MM.1S (cell line): ENCODE data around the gene HS6ST1.
"Not testable (repeated sequence)": the region's sequence is repeated elsewhere in the genome, so short reads cannot be mapped to it uniquely, and the experiment has no call there.

Experiments used
- DNase-seq: peaks from one replicate; pipeline ENCODE4 v3.0.0-alpha.2; 2015
- H2AFZ ChIP-seq: fragments of 300-600 bp; sonication (generic); 2 replicates; pipeline ENCODE4 v1.6.0; 2016; ENCODE audit warnings: antibody characterized with exemption, low read length
- H3F3A ChIP-seq: fragments of 300-600 bp; sonication (generic); 2 replicates; pipeline ENCODE4 v1.6.1; 2016; ENCODE audit warnings: mild to moderate bottlenecking, antibody characterized with exemption, low read length, moderate library complexity, mixed read lengths; ENCODE audit not compliant: insufficient read depth
- H3K27ac ChIP-seq: fragments of 300-600 bp; sonication (generic); 2 replicates; pipeline ENCODE4 v1.5.1; 2016; ENCODE audit warnings: mild to moderate bottlenecking, low read length
- H3K27me3 ChIP-seq: fragments of 300-600 bp; sonication (generic); replicated peaks from 2 replicates; pipeline ENCODE4 v1.6.0; 2016; ENCODE audit warnings: low read length; ENCODE audit not compliant: insufficient read depth
- H3K36me3 ChIP-seq: fragments of 300-600 bp; sonication (generic); replicated peaks from 2 replicates; pipeline ENCODE4 v1.6.1; 2016; ENCODE audit warnings: mild to moderate bottlenecking, low read length, mixed read lengths; ENCODE audit not compliant: insufficient read depth
- H3K4me1 ChIP-seq: fragments of 300-600 bp; sonication (generic); 2 replicates; pipeline ENCODE4 v1.6.1; 2016; ENCODE audit warnings: low read length, mixed read lengths
- H3K4me2 ChIP-seq: fragments of 300-600 bp; sonication (generic); 2 replicates; pipeline ENCODE4 v1.6.0; 2016; ENCODE audit warnings: low read depth, low read length
- H3K4me3 ChIP-seq: fragments of 300-600 bp; sonication (generic); 2 replicates; pipeline ENCODE4 v1.5.1; 2016; ENCODE audit warnings: low read length, mixed read lengths
- H3K79me2 ChIP-seq: fragments of 300-600 bp; sonication (generic); 2 replicates; pipeline ENCODE4 v1.6.1; 2016; ENCODE audit warnings: mixed run types, low read length, mixed read lengths
- H3K9ac ChIP-seq: fragments of 300-600 bp; sonication (generic); 2 replicates; pipeline ENCODE4 v1.6.1; 2016; ENCODE audit warnings: low read length, mixed read lengths
- H3K9me2 ChIP-seq: fragments of 300-600 bp; sonication (generic); replicated peaks from 2 replicates; pipeline ENCODE4 v1.6.1; 2016; ENCODE audit warnings: mild to moderate bottlenecking, low read length, mixed read lengths; ENCODE audit not compliant: insufficient read depth
- H3K9me3 ChIP-seq: fragments of 300-600 bp; sonication (generic); replicated peaks from 2 replicates; pipeline ENCODE4 v1.6.1; 2016; ENCODE audit warnings: mild to moderate bottlenecking, low read length, mixed read lengths; ENCODE audit not compliant: insufficient read depth
- H4K20me1 ChIP-seq: fragments of 300-600 bp; sonication (generic); 2 replicates; pipeline ENCODE4 v1.6.1; 2016; ENCODE audit warnings: mild to moderate bottlenecking, low read length, moderate library complexity, mixed read lengths; ENCODE audit not compliant: insufficient read depth
- EZH2 ChIP-seq: fragments of 300-600 bp; sonication (generic); optimal IDR thresholded peaks from 2 replicates; pipeline ENCODE3; 2017; ENCODE audit warnings: low read depth, mild to moderate bottlenecking, antibody characterized with exemption, low read length, mixed read lengths
- EZH2phosphoT487 ChIP-seq: fragments of 300-600 bp; sonication (generic); IDR thresholded peaks from 2 replicates; pipeline ENCODE4 v1.6.1; 2018; ENCODE audit warnings: antibody characterized with exemption, low read length
- TF ChIP-seq, protein P1 (sequence below): fragments of 300-600 bp; sonication (generic); IDR thresholded peaks from 2 replicates; pipeline ENCODE4 v1.5.1; 2016; ENCODE audit warnings: antibody characterized with exemption, low read length, mixed read lengths

The HS6ST1 gene

GRCh38 chr2:128269063-128269989 lies 49.3 kb downstream of the HS6ST1 start:
- H3K27me3 ChIP-seq, result no peaks in the 10 kb centered on the region
- no peaks in the 10 kb centered on the region for H3K9me2 ChIP-seq
- H4K20me1 ChIP-seq, result no peaks in the 10 kb centered on the region
- no peaks in the 10 kb centered on the region for H3K4me1 ChIP-seq
- no peak overlapping the region for H3K4me3 ChIP-seq
- no peak overlapping the region for H3K9ac ChIP-seq
- no peak for DNase-seq
- no peaks in the 10 kb centered on the region for H3K9me3 ChIP-seq
- TF ChIP-seq EZH2phosphoT487 (no peak), EZH2 (no peak)
- TF ChIP-seq, protein P1, sequence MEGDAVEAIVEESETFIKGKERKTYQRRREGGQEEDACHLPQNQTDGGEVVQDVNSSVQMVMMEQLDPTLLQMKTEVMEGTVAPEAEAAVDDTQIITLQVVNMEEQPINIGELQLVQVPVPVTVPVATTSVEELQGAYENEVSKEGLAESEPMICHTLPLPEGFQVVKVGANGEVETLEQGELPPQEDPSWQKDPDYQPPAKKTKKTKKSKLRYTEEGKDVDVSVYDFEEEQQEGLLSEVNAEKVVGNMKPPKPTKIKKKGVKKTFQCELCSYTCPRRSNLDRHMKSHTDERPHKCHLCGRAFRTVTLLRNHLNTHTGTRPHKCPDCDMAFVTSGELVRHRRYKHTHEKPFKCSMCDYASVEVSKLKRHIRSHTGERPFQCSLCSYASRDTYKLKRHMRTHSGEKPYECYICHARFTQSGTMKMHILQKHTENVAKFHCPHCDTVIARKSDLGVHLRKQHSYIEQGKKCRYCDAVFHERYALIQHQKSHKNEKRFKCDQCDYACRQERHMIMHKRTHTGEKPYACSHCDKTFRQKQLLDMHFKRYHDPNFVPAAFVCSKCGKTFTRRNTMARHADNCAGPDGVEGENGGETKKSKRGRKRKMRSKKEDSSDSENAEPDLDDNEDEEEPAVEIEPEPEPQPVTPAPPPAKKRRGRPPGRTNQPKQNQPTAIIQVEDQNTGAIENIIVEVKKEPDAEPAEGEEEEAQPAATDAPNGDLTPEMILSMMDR, result no peak
- H3K4me2 ChIP-seq, result no peak overlapping the region
- H3K79me2 ChIP-seq, result peaks cover 21% of the 10 kb centered on the region; the same call in 1 of the 2 replicates
- H2AFZ ChIP-seq, result no peak overlapping the region
- no peaks in the 10 kb centered on the region for H3F3A ChIP-seq
- no peaks in the 10 kb centered on the region for H3K36me3 ChIP-seq
- H3K27ac ChIP-seq, result no peak overlapping the region

DNA sequence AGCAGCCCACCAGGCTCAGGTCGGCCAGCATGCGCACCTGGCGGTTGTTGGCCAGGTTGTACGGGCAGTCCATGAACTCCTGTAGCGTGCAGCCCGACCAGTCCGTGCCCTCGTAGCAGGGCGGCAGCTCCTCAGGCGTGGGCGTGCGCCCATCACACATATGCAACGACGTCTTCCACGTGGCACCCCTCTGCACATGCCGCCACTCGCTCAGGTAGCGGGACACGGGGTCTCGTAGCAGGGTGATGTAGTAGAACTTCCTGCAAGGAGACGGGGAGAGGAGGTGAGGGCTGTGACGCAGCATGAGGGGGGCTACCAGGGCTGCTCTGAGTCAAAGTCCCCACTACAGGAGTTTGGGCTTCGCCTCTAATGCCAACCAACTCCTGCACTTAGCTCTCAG lies 50.1 kb downstream of the HS6ST1 start:
- H3K27me3 ChIP-seq, H3K4me1 ChIP-seq, H3K4me2 ChIP-seq, H3K36me3 ChIP-seq, H3K9me3 ChIP-seq, H4K20me1 ChIP-seq, H3K9ac ChIP-seq, H2AFZ ChIP-seq, DNase-seq, H3K4me3 ChIP-seq, H3K9me2 ChIP-seq, H3F3A ChIP-seq, H3K27ac ChIP-seq: not testable (repeated sequence)
- H3K79me2 ChIP-seq, result peaks cover 16% of the 10 kb centered on the region; the same call in 1 of the 2 replicates

DNA sequence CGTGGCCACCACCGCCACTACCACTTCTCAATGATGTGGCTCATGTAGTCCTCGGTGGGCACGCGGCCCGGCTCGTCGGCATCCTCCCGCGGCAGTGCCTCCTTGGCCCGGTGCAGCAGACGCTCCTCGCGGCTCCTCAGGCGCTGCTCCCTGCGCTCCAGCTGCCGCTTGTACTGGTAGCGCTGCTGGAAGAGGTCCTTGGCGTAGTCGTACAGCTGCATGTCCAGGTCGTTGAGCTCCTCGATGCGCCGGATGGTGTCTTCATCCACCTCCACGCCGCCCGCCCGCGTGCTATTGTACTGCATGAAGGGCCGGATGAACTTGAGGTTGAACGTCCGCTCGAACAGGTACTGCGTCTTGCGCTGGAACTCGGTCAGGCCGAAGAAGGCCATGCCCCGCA lies 50.5 kb downstream of the HS6ST1 start:
- not testable (repeated sequence) for H3K4me3 ChIP-seq, H3K9ac ChIP-seq, H3K9me2 ChIP-seq, H3K27ac ChIP-seq, H4K20me1 ChIP-seq, H3K4me2 ChIP-seq, H2AFZ ChIP-seq, H3K36me3 ChIP-seq, H3K27me3 ChIP-seq, DNase-seq, H3K4me1 ChIP-seq, H3F3A ChIP-seq, H3K9me3 ChIP-seq
- H3K79me2 ChIP-seq, result peaks cover 11% of the 10 kb centered on the region; the same call in 1 of the 2 replicates

DNA sequence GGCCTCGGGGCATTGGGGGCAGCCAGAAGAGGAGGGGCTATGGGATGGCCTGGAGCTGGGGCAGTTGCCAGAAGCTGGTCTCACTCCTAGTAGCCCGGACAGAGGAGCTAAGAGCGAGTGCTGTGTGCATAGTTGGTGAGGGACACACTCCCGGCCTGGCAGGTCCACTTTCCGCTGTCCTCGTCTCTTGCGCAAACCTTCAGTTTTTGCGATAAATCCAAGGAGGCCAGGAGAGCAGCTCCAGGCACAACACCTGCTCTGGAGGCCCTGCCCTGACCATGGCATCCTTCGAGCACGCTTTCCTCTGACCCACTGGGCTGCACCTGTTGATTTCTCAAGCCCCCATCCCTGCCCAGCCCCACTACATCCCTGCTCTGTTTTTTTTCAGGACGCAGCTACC lies 51.0 kb downstream of the HS6ST1 start:
- H3K4me1 ChIP-seq, H3K4me3 ChIP-seq: not testable (repeated sequence)

DNA sequence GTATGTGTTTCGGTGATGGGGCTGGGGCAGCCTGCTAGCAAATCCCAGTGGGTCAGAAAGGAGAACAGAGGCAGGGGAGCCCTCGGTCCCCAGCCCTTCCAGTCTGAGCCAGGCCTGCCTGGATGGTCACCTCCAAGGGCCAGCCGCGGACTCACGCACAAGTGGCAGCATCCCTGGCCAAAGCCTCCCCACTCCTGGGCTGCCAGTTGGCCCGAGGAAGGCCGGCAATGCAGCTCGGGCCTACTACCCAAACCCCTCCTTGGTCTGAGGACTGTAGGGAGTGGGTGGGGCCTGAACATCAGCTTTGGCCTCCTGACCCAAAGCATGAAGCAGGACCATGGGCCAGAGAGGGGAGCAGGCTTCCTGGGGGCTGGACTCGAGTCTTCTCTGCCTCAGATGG lies 51.5 kb downstream of the HS6ST1 start:
- H3K27ac ChIP-seq, H3K9ac ChIP-seq, H2AFZ ChIP-seq, H3K4me3 ChIP-seq, H3K4me1 ChIP-seq, H3K79me2 ChIP-seq, H3K36me3 ChIP-seq, H3F3A ChIP-seq, H3K27me3 ChIP-seq, H3K4me2 ChIP-seq, H3K9me3 ChIP-seq, DNase-seq, H3K9me2 ChIP-seq, H4K20me1 ChIP-seq: not testable (repeated sequence)

More for the DNA sequence above, 51.0 kb downstream of the HS6ST1 start:
- H3K36me3 ChIP-seq, H3K27me3 ChIP-seq, H3K9ac ChIP-seq, DNase-seq, H3K79me2 ChIP-seq, H3F3A ChIP-seq, H4K20me1 ChIP-seq, H3K9me3 ChIP-seq, H3K9me2 ChIP-seq, H2AFZ ChIP-seq, H3K4me2 ChIP-seq, H3K27ac ChIP-seq: not testable (repeated sequence)

- DNase-seq, H3K27ac ChIP-seq, H3F3A ChIP-seq, H3K36me3 ChIP-seq, H3K4me2 ChIP-seq, H4K20me1 ChIP-seq, H3K4me3 ChIP-seq, H3K9me2 ChIP-seq, H3K9me3 ChIP-seq, H3K9ac ChIP-seq, H3K4me1 ChIP-seq, H3K27me3 ChIP-seq, H2AFZ ChIP-seq, H3K79me2 ChIP-seq: not testable (repeated sequence)
These were observed 52.2 kb downstream of the HS6ST1 start for GRCh38 chr2:128266463-128266862.

- not testable (repeated sequence) for H4K20me1 ChIP-seq
These were observed 53.1 kb downstream of the HS6ST1 start for GRCh38 chr2:128265608-128265993.

More at GRCh38 chr2:128265608-128265993, 53.1 kb downstream of the HS6ST1 start:
- not testable (repeated sequence) for H3K36me3 ChIP-seq, H3K27ac ChIP-seq, H3K79me2 ChIP-seq, H3K4me1 ChIP-seq, H3K27me3 ChIP-seq, H3K4me3 ChIP-seq, H3K9ac ChIP-seq, H3K9me2 ChIP-seq, H3K4me2 ChIP-seq, H2AFZ ChIP-seq, H3F3A ChIP-seq, DNase-seq, H3K9me3 ChIP-seq
